Measurements from ENCODE around the gene TIMP2. TPM values are rescaled to one million over a fixed set of nuclear protein-coding genes. Genes with fewer than 3 reads are reported as not detected.

The TIMP2 gene
- polyA plus RNA-seq, 4 donors, result 12.7 to 84.6 (median 44.0) TPM

- Histone ChIP-seq H3K27me3 (ENCODE audit: control insufficient read depth in 3 of 3, insufficient read depth in 3 of 3, low read length in 3 of 3) (no peaks in the 10 kb centered on the region), H3K36me3 (ENCODE audit: control insufficient read depth in 3 of 3, insufficient read depth in 2 of 3, low read depth in 1 of 3, low read length in 3 of 3) (peaks cover 22 to 81% (median 23%) of the 10 kb centered on the region in 3 donors), H3K9me3 (ENCODE audit: control insufficient read depth in 2 of 2, insufficient read depth in 1 of 2, low read depth in 1 of 2, low read length in 1 of 2) (no peaks in the 10 kb centered on the region), H3K27ac (ENCODE audit: low read depth in 1 of 3, low read length in 2 of 3) (no peak overlapping the region), H3K4me1 (ENCODE audit: control insufficient read depth in 3 of 3, insufficient read depth in 2 of 3, low read depth in 1 of 3, low read length in 2 of 3) (no peaks in the 10 kb centered on the region), H3K4me3 (ENCODE audit: low read depth in 1 of 3, low read length in 3 of 3) (no peak overlapping the region)
- FAIRE-seq (no peak), DNase-seq (no peak)
- WGBS, 3 donors, result 69 to 87% (median 83%) methylated on average over 9 of the region's 9 CpGs
Observed at GRCh38 chr17:78806451-78806850, 118.7 kb downstream of the TIMP2 start.

- Histone ChIP-seq H3K27me3 (ENCODE audit: control insufficient read depth in 3 of 3, insufficient read depth in 3 of 3, low read length in 3 of 3) (no peaks in the 10 kb centered on the region), H3K27ac (ENCODE audit: low read depth in 1 of 3, low read length in 2 of 3) (peak overlapping the region in 1 of 3 donors; percentile 88), H3K4me3 (ENCODE audit: low read depth in 1 of 3, low read length in 3 of 3) (no peak overlapping the region), H3K36me3 (ENCODE audit: control insufficient read depth in 3 of 3, insufficient read depth in 2 of 3, low read depth in 1 of 3, low read length in 3 of 3) (peaks cover 17 to 81% (median 29%) of the 10 kb centered on the region in 3 donors), H3K9me3 (ENCODE audit: control insufficient read depth in 2 of 2, insufficient read depth in 1 of 2, low read depth in 1 of 2, low read length in 1 of 2) (no peaks in the 10 kb centered on the region), H3K4me1 (ENCODE audit: control insufficient read depth in 3 of 3, insufficient read depth in 2 of 3, low read depth in 1 of 3, low read length in 2 of 3) (no peaks in the 10 kb centered on the region)
- DNase-seq (peak in 1 of 2 donors; percentile 47), FAIRE-seq (no peak)
- 76 to 85% (median 83%) methylated on average over 14 of the region's 14 CpGs for WGBS, 3 donors
Observed at GRCh38 chr17:78805301-78805700, 119.9 kb downstream of the TIMP2 start.

- H3K27ac ChIP-seq (ENCODE audit: low read depth in 1 of 3, low read length in 2 of 3), result peak overlapping the region in 1 of 3 donors; percentile 88
Observed at GRCh38 chr17:78804777-78805176, 120.4 kb downstream of the TIMP2 start.

GRCh38 chr17:78803186-78803845 is 121.9 kb downstream of the TIMP2 start:
- Histone ChIP-seq H3K4me3 (ENCODE audit: low read depth in 1 of 3, low read length in 3 of 3) (no peak overlapping the region), H3K36me3 (ENCODE audit: control insufficient read depth in 3 of 3, insufficient read depth in 2 of 3, low read depth in 1 of 3, low read length in 3 of 3) (peaks cover 16 to 88% (median 34%) of the 10 kb centered on the region in 3 donors), H3K27ac (ENCODE audit: low read depth in 1 of 3, low read length in 2 of 3) (peak overlapping the region in 1 of 3 donors; percentile 42), H3K4me1 (ENCODE audit: control insufficient read depth in 3 of 3, insufficient read depth in 2 of 3, low read depth in 1 of 3, low read length in 2 of 3) (no peaks in the 10 kb centered on the region), H3K9me3 (ENCODE audit: control insufficient read depth in 2 of 2, insufficient read depth in 1 of 2, low read depth in 1 of 2, low read length in 1 of 2) (no peaks in the 10 kb centered on the region), H3K27me3 (ENCODE audit: control insufficient read depth in 3 of 3, insufficient read depth in 3 of 3, low read length in 3 of 3) (no peaks in the 10 kb centered on the region)
- DNase-seq, result no peak
- WGBS, 3 donors, result 75 to 90% (median 81%) methylated on average over 21 of the region's 21 CpGs
- no peak for FAIRE-seq

More at GRCh38 chr17:78804777-78805176, 120.4 kb downstream of the TIMP2 start:
- H3K27me3 ChIP-seq (ENCODE audit: control insufficient read depth in 3 of 3, insufficient read depth in 3 of 3, low read length in 3 of 3), result no peaks in the 10 kb centered on the region
- DNase-seq, result no peak
- WGBS, 3 donors, result 65 to 78% (median 77%) methylated on average over 11 of the region's 11 CpGs
- no peaks in the 10 kb centered on the region for H3K4me1 ChIP-seq (ENCODE audit: control insufficient read depth in 3 of 3, insufficient read depth in 2 of 3, low read depth in 1 of 3, low read length in 2 of 3)
- no peaks in the 10 kb centered on the region for H3K9me3 ChIP-seq (ENCODE audit: control insufficient read depth in 2 of 2, insufficient read depth in 1 of 2, low read depth in 1 of 2, low read length in 1 of 2)
- peaks cover 15 to 81% (median 32%) of the 10 kb centered on the region in 3 donors for H3K36me3 ChIP-seq (ENCODE audit: control insufficient read depth in 3 of 3, insufficient read depth in 2 of 3, low read depth in 1 of 3, low read length in 3 of 3)
- H3K4me3 ChIP-seq (ENCODE audit: low read depth in 1 of 3, low read length in 3 of 3), result no peak overlapping the region
- no peak for FAIRE-seq

Other genes with a start within 250 kb of the TIMP2 start
- gene CYTH1, start 143.1 kb downstream of the TIMP2 start, polyA plus RNA-seq, result 10 to 100 TPM; 37.6 to 46.3 (median 38.9) TPM
- 10 to 100 TPM in 3 of 4 donors, 1 to 10 TPM in 1; 8.1 to 47.0 (median 19.1) TPM for gene USP36, start 84.6 kb downstream of the TIMP2 start, polyA plus RNA-seq
- under 1 TPM in 2 of 4 donors, not detected in 2; 0.25 to 0.28 TPM for gene CEP295NL, start 22.2 kb downstream of the TIMP2 start, polyA plus RNA-seq
- gene LGALS3BP, start 54.5 kb upstream of the TIMP2 start, polyA plus RNA-seq, result 100 to 1,000 TPM; 181 to 361 (median 290) TPM
- 10 to 100 TPM; 16.8 to 90.5 (median 42.3) TPM for gene CANT1, start 84.4 kb upstream of the TIMP2 start, polyA plus RNA-seq
- gene C1QTNF1, start 98.8 kb upstream of the TIMP2 start, polyA plus RNA-seq, result 10 to 100 TPM in 1 of 4 donors, 1 to 10 TPM in 2, under 1 TPM in 1; 0.67 to 57.4 (median 2.8) TPM
- 10 to 100 TPM; 17.6 to 87.9 (median 31.0) TPM for gene ENGASE, start 149.4 kb upstream of the TIMP2 start, polyA plus RNA-seq